ENCODE data around the gene EMC10.

DNA sequence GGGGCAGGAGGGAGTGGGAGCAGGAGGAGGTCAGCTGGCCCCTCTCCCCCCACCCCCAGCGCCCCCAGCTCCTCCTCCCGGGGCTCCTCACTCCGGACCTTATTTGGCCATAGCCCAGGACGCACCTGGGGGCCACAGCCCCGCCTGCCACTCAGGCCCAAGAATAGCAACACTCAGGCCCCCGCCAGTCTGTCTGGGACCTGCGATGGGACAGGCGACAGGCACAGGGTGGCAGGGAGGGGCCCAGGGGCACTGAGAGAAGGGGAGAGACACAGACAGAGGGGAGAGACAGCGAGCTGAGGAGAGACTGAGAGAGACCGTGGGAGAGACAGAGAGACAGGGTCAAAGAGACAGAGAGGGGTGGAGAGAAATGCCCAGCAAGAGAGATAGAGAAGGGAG lies 24.4 kb downstream of the EMC10 start:
- no peak for TF ChIP-seq POLR2AphosphoS5 (IDR thresholded peaks at IDR 0.05; ENCODE audit: borderline replicate concordance, low read depth, low read length)
- TF ChIP-seq EZH2 (IDR thresholded peaks at IDR 0.05): no peak
